ENCODE measurements around the gene BNIP1.

- no peak for TF ChIP-seq PATZ1 (CRISPR knock-in tag; IDR thresholded peaks at IDR 0.05; ENCODE audit: borderline replicate concordance)
- no peak for TF ChIP-seq TCF4 (CRISPR knock-in tag; IDR thresholded peaks at IDR 0.05; ENCODE audit: borderline replicate concordance)
- no peak for TF ChIP-seq BACH2 (CRISPR knock-in tag; IDR thresholded peaks at IDR 0.05; ENCODE audit: borderline replicate concordance)
- no peak for TF ChIP-seq ZFP30 (CRISPR knock-in tag; IDR thresholded peaks at IDR 0.05)
- TF ChIP-seq RARB (CRISPR knock-in tag; IDR thresholded peaks at IDR 0.05) = no peak
- TF ChIP-seq ARNTL (CRISPR knock-in tag; IDR thresholded peaks at IDR 0.05; ENCODE audit: borderline replicate concordance, low read depth) = no peak
- no peak for TF ChIP-seq CSRNP3 (CRISPR knock-in tag; IDR thresholded peaks at IDR 0.05)
- TF ChIP-seq ZNF8 (CRISPR knock-in tag; IDR thresholded peaks at IDR 0.05) = no peak
These were observed 47.2 kb downstream of the BNIP1 start for GRCh38 chr5:173191561-173191960.
